Coronary artery (tissue), 2 donors: ENCODE measurements around the gene TMEM11.

Experiments
- DNase-seq: peaks from one replicate; pipeline ENCODE4 v3.0.0-alpha.2; 2017; ENCODE audit warnings: low spot score
- H3K27ac ChIP-seq, 2 donors: fragments of 200-600 bp; sonication (generic); one replicate each; pipeline ENCODE4 v1.5.1; 2016 to 2019
- H3K4me3 ChIP-seq: fragments of 200-600 bp; sonication (generic); 2 replicates; pipeline ENCODE4 v1.5.1; 2016; ENCODE audit warnings: mild to moderate bottlenecking, moderate library complexity
- TF ChIP-seq, protein P1 (sequence below): fragments of 200-600 bp; sonication (generic); IDR thresholded peaks from one replicate; pipeline ENCODE4 v1.5.1; 2019; ENCODE audit warnings: antibody characterized with exemption

The TMEM11 gene

GRCh38 chr17:21247552-21248258, 33.7 kb upstream of the TMEM11 start:
- TF ChIP-seq, protein P1, sequence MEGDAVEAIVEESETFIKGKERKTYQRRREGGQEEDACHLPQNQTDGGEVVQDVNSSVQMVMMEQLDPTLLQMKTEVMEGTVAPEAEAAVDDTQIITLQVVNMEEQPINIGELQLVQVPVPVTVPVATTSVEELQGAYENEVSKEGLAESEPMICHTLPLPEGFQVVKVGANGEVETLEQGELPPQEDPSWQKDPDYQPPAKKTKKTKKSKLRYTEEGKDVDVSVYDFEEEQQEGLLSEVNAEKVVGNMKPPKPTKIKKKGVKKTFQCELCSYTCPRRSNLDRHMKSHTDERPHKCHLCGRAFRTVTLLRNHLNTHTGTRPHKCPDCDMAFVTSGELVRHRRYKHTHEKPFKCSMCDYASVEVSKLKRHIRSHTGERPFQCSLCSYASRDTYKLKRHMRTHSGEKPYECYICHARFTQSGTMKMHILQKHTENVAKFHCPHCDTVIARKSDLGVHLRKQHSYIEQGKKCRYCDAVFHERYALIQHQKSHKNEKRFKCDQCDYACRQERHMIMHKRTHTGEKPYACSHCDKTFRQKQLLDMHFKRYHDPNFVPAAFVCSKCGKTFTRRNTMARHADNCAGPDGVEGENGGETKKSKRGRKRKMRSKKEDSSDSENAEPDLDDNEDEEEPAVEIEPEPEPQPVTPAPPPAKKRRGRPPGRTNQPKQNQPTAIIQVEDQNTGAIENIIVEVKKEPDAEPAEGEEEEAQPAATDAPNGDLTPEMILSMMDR = no peak
- H3K4me3 ChIP-seq = no peak overlapping the region
- no peak for DNase-seq
- H3K27ac ChIP-seq = no peak overlapping the region

DNA sequence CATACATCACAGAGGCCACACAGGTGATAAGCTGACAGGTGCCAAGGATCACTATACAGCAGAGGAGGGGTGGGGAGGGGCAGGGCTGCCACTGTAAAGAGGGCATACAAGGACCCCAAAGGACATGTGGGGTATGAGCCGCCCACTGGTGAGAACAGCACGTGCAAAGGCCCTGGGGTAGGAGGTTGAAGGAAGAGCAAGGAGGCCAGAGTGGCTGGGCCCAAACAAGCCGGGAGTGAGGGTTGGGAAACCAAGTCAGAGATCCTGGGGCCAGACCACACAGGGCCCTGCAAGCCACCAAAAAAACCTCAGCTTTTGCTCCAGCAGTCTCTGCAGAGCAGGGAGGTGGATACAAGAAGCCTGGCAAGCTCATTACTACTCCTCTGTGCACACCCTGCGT, 32.7 kb upstream of the TMEM11 start:
- TF ChIP-seq, protein P1 = no peak
- no peak for DNase-seq
- H3K27ac ChIP-seq = no peak overlapping the region

GRCh38 chr17:21245639-21246084, 31.7 kb upstream of the TMEM11 start:
- no peak overlapping the region for H3K27ac ChIP-seq
- no peak overlapping the region for H3K4me3 ChIP-seq
- DNase-seq = no peak
- TF ChIP-seq, protein P1 = no peak

More for the DNA sequence above, 32.7 kb upstream of the TMEM11 start:
- H3K4me3 ChIP-seq = no peak overlapping the region

DNA sequence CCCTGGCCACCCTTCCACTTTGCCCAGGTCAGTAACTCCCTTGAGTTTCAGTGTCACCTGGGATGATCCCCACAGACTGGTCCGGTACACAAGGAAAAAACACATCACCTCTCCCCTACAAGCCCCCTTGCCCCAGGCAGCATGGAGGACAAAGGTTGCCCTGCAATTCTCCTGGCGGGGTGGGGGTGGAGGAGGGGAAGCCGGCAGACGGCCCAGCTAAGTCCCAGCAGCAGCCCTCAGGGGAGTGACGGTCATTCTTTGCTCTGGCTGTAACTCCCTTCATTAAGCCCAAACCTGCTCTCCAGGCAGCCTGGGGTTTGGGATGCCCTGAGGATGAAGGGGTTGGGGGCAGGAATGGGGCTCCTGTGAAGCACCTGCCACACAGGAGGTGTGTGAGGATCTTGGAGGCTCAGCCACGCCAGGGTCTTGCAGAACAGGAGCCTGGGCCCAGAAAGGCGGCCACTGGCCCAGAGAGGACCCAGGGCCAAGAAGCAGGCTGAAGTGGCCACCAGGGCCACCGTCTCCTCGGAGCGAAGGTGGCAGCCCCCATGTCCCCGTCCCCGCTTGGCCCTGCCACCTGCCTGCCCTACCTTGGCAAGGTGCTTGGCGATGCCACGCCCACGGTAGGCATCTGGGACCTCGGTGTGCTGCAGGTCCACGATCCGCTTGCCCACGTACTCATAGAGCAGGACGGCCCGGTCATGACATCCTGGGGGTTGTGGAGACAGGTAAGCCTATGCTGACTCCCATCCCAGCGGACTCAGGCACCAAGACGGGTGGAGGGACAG, 29.7 kb upstream of the TMEM11 start:
- Histone ChIP-seq H3K4me3 (no peak overlapping the region), H3K27ac (no peak overlapping the region)
- TF ChIP-seq, protein P1 = no peak
- DNase-seq = no peak

DNA sequence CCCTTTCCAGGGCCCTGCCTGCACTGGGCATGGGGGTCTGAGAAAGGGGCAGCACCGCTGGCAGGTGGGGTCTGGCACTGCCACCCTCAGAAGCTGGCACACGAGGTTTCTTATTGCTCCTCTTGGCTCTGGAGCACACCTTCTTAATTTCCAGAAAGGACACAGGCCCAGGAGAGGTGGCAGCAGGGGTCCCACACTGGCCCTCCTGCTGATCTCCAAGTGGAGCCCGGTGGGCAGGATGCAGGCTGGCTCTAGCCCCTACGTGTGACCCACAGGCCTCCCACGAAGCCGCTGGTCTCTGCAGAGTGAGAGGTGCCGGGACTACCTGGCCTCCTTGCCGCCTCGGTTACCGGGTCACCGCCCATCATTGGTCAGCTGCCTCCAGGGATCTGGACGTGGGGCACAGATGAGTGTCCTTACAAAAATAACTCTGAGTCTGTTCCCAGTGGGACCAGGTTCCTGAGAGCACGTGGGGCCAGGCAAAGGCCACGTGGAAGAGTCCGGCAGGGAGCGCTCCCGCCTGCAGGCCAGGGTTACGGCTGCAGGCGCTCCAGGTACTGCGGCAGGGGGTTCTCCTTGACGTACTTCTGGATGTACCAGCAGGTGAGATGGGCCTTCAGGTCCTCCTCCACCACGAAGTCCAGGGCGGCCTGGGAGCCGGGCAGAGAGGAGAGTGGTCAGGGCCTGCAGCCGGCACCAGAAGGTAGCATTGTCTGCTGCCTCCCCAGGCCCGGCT, 29.0 kb upstream of the TMEM11 start:
- no peak overlapping the region for H3K4me3 ChIP-seq
- TF ChIP-seq, protein P1 = no peak
- no peak overlapping the region for H3K27ac ChIP-seq
- DNase-seq = no peak

GRCh38 chr17:21242026-21242697, 28.2 kb upstream of the TMEM11 start:
- no peak for DNase-seq
- Histone ChIP-seq H3K27ac (no peak overlapping the region), H3K4me3 (no peak overlapping the region)
- TF ChIP-seq, protein P1 = no peak
